Ishikawa (cell line): ENCODE data around the gene SH3BP4.

Experiments
- CEBPB ChIP-seq: IDR thresholded peaks from 2 replicates; pipeline ENCODE4 v1.6.1; 2012
- CREB1 ChIP-seq: IDR thresholded peaks from 2 replicates; pipeline ENCODE4 v1.6.1; 2012; ENCODE audit warnings: low read depth
- EGR1 ChIP-seq: IDR thresholded peaks from 2 replicates; pipeline ENCODE4 v1.6.1; 2012
- EP300 ChIP-seq: IDR thresholded peaks from 2 replicates; pipeline ENCODE4 v1.6.1; 2012; ENCODE audit warnings: borderline replicate concordance
- FOXM1 ChIP-seq: IDR thresholded peaks from 2 replicates; pipeline ENCODE4 v1.6.1; 2012; ENCODE audit warnings: low read depth, borderline replicate concordance
- NFIC ChIP-seq: IDR thresholded peaks from 2 replicates; pipeline ENCODE4 v1.6.1; 2012
- RAD21 ChIP-seq: IDR thresholded peaks from 2 replicates; pipeline ENCODE4 v1.6.1; 2012; ENCODE audit warnings: low read depth
- TAF1 ChIP-seq: IDR thresholded peaks from 2 replicates; pipeline ENCODE4 v1.6.1; 2012; ENCODE audit warnings: low read depth, mild to moderate bottlenecking
- TCF12 ChIP-seq: IDR thresholded peaks from 2 replicates; pipeline ENCODE4 v1.6.1; 2012; ENCODE audit warnings: low read depth
- TEAD4 ChIP-seq: IDR thresholded peaks from 2 replicates; pipeline ENCODE4 v1.6.1; 2012
- YY1 ChIP-seq: IDR thresholded peaks from 2 replicates; pipeline ENCODE4 v1.6.1; 2012; ENCODE audit warnings: low read depth
- ZBTB7A ChIP-seq: IDR thresholded peaks from 2 replicates; pipeline ENCODE4 v1.6.1; 2012; ENCODE audit warnings: low read depth
- TF ChIP-seq, protein P1 (sequence below): IDR thresholded peaks from 2 replicates; pipeline ENCODE4 v1.6.1; 2012
- TF ChIP-seq, protein P2 (sequence below): IDR thresholded peaks from 2 replicates; pipeline ENCODE4 v1.6.1; 2012; ENCODE audit warnings: low read depth, mild to moderate bottlenecking
- TF ChIP-seq, protein P3 (sequence below): IDR thresholded peaks from 2 replicates; pipeline ENCODE4 v1.6.1; 2012

The SH3BP4 gene

DNA sequence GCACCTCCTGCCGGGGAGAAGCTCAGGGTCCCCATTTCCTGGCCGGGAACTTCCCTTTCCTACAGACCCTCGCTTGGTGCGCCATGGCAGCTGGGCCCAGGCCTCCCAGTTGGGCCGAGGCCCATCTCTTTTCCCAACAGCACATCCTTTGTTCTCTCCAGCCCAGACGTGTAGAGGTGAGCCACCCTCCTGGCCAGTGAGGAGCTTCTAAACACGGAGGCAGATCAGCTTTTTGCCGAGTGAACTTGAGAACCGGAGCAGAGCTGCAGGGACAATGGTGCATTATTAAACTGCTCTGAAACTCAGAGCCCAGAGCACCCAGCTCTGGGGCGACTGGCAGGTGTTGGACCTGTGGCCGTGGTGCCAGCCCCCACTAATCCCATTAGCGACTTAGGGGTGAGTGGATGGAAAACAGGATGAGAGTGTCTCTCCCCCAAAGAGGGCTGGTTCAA, 25.4 kb downstream of the SH3BP4 start:
- TF ChIP-seq, protein P1, sequence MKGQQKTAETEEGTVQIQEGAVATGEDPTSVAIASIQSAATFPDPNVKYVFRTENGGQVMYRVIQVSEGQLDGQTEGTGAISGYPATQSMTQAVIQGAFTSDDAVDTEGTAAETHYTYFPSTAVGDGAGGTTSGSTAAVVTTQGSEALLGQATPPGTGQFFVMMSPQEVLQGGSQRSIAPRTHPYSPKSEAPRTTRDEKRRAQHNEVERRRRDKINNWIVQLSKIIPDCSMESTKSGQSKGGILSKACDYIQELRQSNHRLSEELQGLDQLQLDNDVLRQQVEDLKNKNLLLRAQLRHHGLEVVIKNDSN = no peak
- TF ChIP-seq TEAD4 = no peak
- no peak for TF ChIP-seq TCF12
- no peak for TF ChIP-seq RAD21
- TF ChIP-seq, protein P2, sequence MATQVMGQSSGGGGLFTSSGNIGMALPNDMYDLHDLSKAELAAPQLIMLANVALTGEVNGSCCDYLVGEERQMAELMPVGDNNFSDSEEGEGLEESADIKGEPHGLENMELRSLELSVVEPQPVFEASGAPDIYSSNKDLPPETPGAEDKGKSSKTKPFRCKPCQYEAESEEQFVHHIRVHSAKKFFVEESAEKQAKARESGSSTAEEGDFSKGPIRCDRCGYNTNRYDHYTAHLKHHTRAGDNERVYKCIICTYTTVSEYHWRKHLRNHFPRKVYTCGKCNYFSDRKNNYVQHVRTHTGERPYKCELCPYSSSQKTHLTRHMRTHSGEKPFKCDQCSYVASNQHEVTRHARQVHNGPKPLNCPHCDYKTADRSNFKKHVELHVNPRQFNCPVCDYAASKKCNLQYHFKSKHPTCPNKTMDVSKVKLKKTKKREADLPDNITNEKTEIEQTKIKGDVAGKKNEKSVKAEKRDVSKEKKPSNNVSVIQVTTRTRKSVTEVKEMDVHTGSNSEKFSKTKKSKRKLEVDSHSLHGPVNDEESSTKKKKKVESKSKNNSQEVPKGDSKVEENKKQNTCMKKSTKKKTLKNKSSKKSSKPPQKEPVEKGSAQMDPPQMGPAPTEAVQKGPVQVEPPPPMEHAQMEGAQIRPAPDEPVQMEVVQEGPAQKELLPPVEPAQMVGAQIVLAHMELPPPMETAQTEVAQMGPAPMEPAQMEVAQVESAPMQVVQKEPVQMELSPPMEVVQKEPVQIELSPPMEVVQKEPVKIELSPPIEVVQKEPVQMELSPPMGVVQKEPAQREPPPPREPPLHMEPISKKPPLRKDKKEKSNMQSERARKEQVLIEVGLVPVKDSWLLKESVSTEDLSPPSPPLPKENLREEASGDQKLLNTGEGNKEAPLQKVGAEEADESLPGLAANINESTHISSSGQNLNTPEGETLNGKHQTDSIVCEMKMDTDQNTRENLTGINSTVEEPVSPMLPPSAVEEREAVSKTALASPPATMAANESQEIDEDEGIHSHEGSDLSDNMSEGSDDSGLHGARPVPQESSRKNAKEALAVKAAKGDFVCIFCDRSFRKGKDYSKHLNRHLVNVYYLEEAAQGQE = no peak
- TF ChIP-seq NFIC = no peak
- no peak for TF ChIP-seq EGR1
- TF ChIP-seq CREB1 = no peak
- TF ChIP-seq EP300 = no peak
- TF ChIP-seq TAF1 = no peak

DNA sequence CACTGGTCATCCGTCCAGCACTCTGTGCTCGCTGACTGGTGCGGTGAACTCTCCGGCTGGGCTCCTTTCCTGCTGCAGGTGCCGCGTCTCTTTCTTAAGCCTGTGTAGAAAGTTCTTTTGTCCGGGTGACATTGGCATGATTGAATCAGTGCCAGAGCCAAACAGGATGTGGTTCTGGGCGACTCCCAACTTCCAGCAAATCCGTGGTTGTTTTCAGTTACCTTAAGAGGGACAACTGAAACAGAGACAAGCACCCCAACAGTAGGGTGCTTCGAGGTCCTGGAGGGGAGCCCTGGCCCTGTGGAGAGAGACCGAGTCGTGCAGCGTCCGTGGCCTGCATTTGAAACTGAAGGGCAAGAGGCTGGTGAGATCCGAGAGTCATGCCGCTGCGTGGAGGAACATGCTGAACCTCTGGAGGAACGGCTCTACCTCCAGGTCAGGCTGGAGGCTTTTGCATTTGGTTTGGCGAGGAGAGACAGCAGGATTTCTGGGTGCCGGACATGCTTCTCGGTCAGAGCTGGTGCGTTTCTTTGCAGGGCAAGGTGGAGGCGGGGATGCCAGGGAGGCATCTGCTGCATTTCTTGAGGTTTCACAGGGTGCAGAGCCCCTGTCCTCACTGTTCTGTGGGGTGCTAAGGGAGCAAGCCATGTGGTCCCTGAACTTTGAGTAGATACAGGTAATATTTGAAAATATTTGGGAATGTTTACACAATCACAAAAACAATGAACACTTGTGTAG, 26.8 kb downstream of the SH3BP4 start:
- TF ChIP-seq RAD21 (peak; percentile 13; the same call in 1 of the 2 replicates), TCF12 (peak; percentile 73), FOXM1 (0 out of 2 replicates have a peak, but pooled peaks have one; percentile 15), CREB1 (no peak), CEBPB (no peak), NFIC (peak; percentile 89), EP300 (peak; percentile 82; the same call in 1 of the 2 replicates)
- TF ChIP-seq, protein P1 = no peak

DNA sequence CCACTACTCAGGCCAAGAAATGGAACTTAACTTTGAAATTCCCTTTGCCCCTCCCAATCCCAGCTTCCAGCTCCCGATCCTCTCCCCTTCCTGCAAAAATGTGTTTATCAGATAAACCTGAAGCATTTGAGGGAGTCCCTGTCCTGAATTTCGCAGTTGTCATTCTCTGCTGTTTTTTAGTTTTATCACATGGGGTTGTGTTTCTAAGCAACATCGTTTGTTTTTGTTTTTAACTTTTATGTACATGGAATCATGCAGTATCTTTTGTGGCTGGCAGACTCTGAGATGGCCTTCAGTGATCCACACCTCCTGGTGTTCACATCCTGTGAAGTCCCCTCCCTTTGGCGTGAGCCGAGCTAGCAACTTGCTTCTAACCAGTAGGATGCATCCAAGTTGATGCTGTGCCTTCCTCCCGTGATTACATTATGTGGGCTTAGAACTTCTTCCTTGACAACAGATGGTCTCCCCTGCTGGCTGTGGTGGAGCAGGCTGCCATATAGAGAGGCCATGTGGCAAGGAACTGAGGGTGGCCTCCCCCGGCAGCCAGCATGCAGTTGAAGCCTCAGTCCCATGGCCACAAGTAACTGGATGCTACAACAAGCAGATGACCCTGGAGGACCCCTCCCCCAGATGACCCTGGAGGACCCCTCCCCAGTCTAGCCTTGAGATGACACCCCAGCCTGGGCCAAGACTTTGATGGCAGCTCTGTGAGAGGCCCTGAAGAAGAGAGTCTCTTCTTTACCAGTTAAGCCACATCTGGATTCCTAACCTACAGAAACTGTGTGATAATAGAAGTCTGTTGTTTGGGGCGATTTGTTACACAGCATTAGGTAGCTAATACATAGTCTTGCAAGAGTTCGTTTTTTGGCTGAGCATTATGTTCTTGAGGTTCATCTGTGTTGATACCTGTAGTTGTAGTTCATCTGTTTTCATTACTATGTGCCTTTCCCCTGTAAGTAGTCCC, 27.7 kb downstream of the SH3BP4 start:
- TF ChIP-seq EGR1 (no peak), EP300 (no peak), CREB1 (no peak)

DNA sequence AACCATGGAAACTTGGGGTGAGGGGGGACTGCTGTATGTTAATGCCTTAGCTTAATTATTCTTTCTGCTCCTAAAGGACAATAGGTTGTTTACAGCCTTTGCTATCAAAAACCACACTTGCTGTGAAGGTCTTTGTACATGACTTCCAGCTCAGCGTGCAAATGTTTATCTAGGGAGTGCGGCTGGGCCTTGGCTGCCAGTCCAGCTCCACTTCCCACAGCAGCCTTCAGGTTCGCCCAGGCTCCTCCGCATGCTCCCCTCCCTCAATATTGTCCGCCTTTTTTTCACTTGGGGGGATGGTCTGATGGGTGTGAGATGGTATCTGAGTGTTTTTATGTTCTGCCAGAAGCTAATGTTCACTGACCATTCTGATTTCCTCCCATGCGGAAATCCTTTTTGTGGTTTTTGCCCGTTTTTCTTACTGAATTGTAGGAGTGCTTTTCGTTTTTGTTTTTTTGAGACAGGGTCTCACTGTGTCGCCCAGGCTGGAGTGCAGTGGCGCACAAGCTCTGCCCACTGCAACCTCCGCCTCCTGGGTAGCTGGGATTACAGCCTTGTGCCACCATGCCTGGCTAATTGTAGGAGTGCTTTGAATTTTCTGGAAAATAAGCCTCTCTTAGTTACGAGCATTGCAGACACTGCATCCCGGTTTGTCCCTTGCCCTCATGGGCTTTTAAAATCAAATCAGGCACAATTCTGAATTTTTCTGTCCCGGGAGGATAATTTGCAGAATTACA, 28.8 kb downstream of the SH3BP4 start:
- TF ChIP-seq TAF1 = no peak
- TF ChIP-seq NFIC = no peak
- TF ChIP-seq CREB1 = no peak

DNA sequence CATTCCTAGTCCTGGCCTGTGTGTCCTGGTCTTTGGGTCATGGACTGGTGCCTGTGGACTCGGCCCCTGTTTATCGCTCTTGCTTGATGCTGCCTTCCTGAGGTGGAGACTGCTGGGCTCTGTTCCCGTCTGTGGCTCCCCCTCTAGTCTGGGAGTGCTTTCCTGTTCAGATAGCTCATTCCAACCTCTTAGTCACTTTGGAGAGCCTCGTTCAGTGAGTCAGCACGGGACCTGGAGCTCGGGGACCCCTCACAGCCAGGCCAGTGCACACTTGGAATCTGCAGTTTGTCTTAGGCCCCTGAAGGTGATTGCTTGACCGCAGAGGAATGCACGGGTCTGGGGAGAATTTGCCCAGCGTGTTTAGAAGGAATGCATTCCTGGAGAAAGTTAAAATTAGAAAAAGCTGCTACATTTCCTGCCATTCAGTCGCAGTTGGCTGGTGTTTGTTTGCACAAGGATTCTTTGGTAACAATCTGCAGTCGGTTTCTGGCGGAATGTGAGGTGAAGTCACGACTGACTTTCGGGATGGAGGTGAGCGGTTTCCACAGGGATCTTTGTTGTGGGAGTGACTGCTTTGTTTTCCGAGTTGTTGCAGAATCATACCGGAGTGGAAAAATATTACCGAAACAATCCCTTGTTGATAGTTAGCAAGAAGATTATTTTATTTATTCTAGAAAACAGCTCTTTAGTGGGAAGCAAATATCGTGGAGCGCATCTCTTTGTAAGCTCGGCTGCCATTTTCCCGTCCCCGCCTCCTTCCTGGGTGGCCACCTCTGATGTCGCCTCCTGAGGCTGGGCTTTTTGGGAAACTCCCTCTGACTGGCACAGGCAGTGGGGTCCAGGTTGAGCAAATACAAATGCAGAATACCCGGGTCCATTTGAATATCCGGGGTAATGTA, 29.6 kb downstream of the SH3BP4 start:
- no peak for TF ChIP-seq EGR1
- TF ChIP-seq TCF12 = peak; percentile 99
- TF ChIP-seq NFIC = peak; percentile 95
- TF ChIP-seq, protein P1 = peak; percentile 12; the same call in 1 of the 2 replicates
- TF ChIP-seq FOXM1 = peak; percentile 97
- TF ChIP-seq, protein P3, sequence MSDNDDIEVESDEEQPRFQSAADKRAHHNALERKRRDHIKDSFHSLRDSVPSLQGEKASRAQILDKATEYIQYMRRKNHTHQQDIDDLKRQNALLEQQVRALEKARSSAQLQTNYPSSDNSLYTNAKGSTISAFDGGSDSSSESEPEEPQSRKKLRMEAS = peak; percentile 60
- peak; percentile 46; the same call in 1 of the 2 replicates for TF ChIP-seq CREB1
- TF ChIP-seq EP300 = peak; percentile 99
- TF ChIP-seq ZBTB7A = 0 out of 2 replicates have a peak, but pooled peaks have one; percentile 82
- TF ChIP-seq, protein P2 = no peak; the same call in 1 of the 2 replicates
- peak; percentile 63 for TF ChIP-seq YY1
- no peak for TF ChIP-seq TAF1
- TF ChIP-seq RAD21 = peak; percentile 30; the same call in 1 of the 2 replicates
- TF ChIP-seq TEAD4 = peak; percentile 98
- 0 out of 2 replicates have a peak, but pooled peaks have one; percentile 71 for TF ChIP-seq CEBPB
